Forelimb muscle (tissue), 1 donor: ENCODE results near the gene POLN. TPM values are rescaled to one million over a fixed set of nuclear protein-coding genes. Genes with fewer than 3 reads are reported as not detected.

ENCODE experiments used
- DNase-seq: peaks from one replicate; pipeline ENCODE4 v3.0.0-alpha.2; 2013; ENCODE audit warnings: low read depth
- polyA plus RNA-seq: library from polyadenylated mRNA; unstranded; fragments of 120-200 nt; gene quantifications from one replicate; pipeline ENCODE4 v1.2.1, GENCODE V29; 2013; ENCODE audit not compliant: insufficient read length

Gene POLN
- polyA plus RNA-seq, 1 donor, result 3.0 TPM

DNA sequence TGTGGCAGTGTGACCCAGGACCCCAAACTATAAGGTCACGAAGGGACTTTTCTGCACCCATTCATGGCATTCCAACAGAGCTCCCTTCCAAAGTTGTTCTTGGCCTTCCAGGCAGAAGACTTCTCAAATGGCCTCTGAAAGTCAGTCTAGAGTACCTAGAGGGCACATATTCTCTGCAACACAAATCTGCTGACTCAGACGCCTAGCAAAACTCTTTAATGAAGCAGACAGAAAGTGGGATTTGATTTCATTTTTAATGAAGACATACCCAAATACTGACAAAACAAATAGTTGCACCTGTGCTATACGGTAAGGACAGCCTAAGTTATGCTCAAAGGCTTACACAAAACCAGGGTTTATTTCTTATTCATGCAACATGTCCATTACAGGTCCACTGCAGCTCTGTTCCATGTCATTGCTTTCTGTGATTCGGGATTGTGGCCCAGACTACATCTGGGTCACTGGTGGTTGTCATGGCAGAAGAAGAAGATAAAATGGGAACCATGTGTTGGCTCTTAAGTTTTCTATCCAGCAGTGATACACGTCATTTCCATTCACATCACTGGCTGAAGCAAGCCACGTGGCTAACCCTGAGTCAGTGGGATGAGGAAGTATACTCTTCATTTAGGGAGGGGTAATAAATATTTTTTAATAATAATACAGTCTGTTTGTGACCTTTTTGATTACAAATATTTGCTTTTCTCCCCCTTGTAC lies 125.1 kb downstream of the POLN start:
- DNase-seq, result no peak

DNA sequence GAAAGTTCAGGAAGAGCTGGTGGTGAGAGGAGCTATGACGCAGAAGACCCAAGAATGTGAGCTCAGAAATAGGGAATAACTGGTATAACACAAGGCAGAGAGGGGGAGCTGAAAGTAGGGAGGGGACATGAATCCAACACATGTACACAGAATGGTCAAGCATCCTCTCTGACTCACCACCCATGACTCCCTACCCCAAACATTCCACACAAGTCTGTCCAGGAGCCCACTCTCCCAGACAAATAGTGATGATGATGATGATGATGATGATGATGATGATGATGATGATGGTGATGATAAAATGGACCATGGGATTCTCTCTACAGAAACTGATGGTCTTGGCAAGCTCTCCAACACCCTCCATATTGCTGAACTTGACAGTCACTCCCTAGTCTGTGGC lies 136.4 kb downstream of the POLN start:
- DNase-seq, result no peak

DNA sequence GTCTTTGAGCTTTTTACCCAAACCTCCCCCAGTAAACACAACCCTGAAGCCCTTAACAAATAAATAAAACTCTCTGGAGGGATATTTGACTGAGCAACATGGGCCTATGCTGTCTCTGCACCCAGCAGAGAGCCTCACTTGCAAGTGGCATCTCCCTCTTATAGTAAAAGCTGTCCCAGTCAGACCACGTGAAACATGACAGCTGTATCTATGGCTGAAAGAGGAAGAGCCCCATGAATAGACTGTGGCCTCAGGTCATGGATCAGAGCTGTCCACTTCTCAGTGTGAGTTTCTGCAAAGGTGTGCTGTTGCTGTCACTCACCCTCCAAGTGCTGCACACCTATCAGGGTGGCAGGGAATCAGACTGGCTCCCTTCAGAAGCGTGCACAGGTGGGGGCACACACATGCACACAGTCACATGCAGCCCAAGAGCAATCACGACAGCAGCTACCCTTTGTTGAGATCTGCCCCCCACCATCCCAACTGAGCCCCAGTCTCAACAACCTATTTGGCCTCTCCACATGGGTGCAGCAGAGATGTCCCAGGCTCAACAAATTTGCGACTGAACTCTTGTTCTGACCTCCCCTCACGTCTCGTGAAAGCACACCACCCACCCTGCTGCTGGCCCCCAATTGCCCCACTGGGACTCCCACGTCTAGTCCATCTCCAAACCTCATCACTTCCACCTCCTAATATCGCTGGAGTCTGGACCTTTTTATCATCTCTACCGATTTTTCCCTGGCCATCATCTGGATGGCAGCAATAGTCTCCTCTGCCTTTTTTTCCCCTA lies 137.2 kb downstream of the POLN start:
- DNase-seq, result no peak

GRCh38 chr4:2103843-2104547 lies 137.9 kb downstream of the POLN start:
- DNase-seq, result no peak

GRCh38 chr4:2103127-2103842 lies 138.6 kb downstream of the POLN start:
- DNase-seq, result no peak

DNA sequence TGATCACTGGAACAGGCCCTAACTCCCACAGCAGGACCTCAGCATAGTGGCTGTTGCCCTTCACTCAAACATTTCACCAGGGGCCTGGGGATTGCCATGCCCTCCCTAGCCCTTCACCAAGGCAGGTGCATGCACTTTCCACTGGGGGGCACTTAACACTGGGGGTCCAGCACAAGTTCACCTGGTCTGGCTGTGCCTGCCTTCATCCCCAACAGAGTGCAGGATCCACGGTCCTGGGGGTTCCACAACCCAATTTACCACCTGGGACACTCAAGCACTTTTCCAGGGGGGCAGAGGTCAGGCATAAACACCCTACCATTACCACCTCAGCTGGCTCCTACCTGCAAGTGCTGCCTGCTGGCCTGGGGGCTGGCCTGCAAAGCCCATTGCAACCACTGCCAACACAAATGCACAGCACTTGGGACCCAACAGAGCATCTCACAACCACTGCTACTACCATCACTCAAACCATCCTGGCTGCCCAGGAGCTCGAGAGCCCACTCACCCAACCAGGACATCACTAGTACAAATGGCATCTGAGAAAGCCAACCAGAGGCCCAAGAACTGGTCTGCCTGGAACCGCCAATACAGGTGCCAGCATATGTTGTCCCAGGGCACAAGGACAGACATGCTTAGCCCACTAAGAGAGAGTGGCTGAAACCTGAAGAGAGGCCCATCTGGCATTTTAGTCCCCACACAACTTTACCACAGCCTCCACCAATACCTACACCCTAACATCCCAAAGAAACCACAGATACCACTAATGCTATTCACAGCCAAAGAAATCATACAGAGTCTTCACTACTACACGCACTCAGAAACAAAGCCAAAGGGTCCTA lies 139.7 kb downstream of the POLN start:
- no peak for DNase-seq

DNA sequence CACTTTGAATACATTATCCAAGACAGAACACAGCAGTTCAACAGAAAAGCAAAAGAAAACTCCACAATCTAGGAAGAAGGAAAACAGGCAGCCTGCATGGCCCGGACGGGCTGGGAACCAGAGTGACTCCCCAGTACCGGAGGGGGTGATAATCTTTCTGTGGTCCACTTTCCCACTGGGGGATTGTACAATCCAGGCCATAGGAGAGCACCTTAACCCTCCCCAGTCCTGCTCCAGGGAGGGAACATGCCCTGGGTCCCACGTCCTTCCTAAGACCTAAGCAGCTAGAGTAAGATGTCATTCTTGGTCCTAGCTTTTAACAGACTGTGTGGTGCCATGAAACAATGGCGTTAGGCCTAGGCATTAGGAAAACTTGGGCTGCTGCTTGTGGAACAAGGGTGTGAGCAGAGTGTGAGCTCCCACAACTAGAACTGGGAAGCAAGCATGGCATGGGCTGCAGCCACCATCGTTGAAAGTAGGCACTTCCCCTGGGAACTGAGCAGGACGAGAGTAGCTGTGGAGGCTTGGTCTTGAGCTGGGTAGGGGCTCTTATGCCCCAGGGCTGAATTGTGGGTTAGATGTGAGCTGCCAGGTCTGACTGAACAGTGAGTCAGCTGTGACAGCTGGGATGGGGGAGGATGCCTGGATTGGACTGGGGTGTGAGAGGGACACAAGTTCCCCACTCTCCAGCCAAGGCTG lies 140.4 kb downstream of the POLN start:
- no peak for DNase-seq

DNA sequence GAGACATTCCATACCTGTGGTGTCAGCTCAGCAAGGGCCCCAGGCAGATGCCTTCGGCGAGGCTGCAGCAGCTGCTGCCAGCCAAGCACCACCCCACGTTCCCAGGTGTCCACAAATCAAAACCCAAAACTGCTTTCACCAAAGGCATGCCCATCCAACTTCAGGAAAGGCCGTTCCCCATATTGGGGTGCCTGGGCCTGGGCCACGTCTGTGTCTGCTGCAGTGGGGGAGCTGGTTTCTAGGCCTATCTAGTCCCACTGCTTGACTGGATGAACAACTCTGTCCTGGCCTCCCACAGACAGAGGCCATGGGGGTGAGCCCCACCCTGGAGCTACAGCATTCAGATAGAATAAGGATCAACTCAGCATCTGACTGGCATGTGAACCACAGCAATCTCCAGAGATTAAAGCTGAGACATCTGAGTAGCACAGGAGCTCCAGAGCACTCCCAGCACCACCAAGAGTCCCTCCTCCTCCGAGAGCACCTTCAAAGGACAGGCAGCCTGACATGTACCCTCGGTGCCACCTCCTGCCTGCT lies 145.8 kb downstream of the POLN start:
- DNase-seq, result no peak

DNA sequence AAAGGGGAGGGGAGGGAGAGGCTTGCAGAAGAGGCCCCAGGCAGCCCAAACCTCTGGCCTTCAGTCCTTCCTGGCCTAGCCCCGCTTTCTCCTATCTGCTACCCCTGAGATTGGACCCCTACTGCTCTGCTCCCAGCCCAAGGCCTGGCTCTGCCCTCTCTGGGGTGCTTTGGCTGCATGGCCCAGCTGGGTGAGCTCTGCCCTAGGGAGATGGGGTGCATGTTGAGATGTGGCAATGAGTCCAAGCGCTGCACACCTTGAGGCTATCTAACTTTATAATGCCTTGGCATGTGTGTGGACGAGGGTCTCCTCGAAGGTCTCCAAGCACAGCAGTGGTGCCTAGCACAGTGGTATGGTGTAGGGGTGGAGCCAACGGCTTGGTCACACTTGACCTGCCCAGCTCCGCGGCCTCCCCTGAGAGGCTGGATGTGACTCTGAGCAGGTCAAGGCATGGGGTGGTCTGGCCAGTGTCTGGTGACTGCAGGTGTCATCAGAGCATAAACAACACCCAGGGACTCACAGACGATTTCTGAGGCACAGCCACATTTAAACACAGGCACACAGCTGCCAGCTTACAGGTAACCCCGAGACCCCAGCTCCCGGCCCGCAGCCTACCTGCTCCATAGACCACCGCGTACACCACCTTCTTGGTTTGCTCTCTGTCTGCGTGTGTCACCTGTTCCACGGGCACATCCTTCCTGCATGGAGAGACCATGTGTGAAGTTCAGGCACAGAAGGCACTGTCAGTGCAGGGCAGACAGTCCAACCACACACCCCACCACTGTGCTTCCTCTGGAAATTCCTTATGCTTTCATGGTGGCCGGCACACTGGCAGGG lies 146.5 kb downstream of the POLN start:
- DNase-seq, result no peak

DNA sequence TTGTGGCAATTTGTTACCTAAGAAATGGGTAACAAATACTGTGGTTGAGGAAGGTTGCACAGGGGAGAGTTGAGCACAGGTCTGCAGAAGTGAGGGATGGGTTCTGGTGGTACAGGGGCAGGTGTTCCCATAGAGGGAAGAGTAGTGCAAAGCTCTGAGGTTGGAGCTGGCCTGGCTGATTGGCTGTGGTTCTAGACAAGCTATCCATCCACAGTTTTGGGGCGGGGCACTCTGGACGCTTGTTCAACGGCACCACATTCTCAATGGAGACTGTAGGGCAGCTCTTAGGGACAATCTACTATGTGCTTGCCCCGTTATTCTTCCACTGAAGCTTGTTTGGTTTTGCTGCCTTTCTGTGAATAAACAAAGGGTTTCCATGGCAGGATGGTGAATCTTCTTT lies 147.4 kb downstream of the POLN start:
- no peak for DNase-seq

- DNase-seq, result no peak
Measured at GRCh38 chr4:2093265-2093664, 148.7 kb downstream of the POLN start.

GRCh38 chr4:2092669-2093053 lies 149.3 kb downstream of the POLN start:
- no peak for DNase-seq

GRCh38 chr4:2091990-2092668 lies 149.8 kb downstream of the POLN start:
- DNase-seq, result no peak

DNA sequence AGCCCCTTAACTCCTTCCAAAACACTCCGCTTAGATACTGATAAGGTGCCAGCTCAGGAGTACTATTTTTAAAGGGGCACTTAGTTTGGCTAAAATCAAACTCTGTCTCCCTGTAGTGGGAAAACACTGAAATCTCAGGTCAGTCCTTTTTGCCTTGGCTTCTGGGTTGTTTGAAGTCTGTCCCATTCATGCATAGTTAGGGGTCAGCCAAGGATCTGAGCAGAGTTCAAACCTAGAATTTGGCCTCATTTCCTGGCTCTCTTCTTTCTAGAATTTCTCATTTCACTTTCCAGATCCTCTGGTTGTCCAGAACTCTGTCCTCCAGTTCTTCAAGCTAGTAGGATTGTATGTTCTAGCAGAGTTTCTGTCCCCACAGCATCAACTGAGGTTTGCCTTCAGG lies 151.3 kb downstream of the POLN start:
- DNase-seq, result no peak

DNA sequence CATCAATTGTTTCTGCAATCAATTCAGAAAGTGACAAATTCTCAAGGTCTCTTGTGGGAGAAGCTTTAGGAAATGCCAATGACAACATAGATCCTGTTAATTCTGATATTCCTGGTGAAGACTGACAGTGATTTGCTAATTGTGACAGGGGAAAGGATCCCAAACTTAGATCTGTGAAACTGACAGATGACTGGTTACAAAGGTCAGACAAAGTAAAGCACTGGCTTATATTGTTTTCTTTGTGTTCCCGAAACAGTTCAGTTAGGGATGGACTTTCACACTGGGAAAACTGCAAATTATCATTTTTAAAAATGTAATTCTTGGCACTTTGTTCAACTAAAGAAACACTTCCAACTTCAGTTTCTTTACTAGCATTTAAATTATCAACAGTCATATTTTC lies 152.7 kb downstream of the POLN start:
- DNase-seq, result no peak

GRCh38 chr4:2087170-2087569 lies 154.8 kb downstream of the POLN start:
- DNase-seq, result no peak

DNA sequence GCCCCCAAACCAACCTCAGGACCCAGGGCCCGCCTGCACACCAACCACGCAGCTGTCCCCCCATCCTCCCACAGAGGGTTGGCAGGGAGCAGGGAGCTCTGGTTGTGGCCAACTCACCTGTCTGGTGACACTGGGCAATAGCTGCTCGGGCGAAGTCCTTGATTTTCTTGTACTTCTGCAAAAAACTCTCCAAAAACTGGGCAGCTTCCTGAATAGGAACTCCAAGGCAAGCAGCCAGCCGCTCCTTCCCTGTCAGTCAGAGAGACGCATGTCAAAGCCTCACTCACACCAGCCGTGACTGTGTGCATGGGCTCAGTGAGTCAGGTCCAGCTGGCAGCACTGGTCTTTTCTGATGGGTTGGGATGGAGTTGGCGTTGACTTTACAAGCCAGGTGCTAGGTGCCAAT lies 156.4 kb downstream of the POLN start:
- DNase-seq, result no peak

GRCh38 chr4:2084316-2084715 lies 157.6 kb downstream of the POLN start:
- DNase-seq, result no peak

GRCh38 chr4:2083826-2084160 lies 158.1 kb downstream of the POLN start:
- no peak for DNase-seq
